SH-SY5Y (cell line): Measurements from ENCODE around the gene VSIG8.

Experiments
- GATA2 ChIP-seq: IDR thresholded peaks from 2 replicates; pipeline ENCODE4 v1.6.1; 2011; ENCODE audit warnings: mild to moderate bottlenecking, low read depth, low read length
- GATA3 ChIP-seq: IDR thresholded peaks from 2 replicates; pipeline ENCODE4 v1.6.1; 2011; ENCODE audit warnings: low read depth, mild to moderate bottlenecking, low read length, moderate library complexity

- TF ChIP-seq GATA2: no peak
- no peak for TF ChIP-seq GATA3
Measured at GRCh38 chr1:159817276-159818041, 45.0 kb downstream of the VSIG8 start.
